OCI-LY7 (cell line): ENCODE measurements around the gene PPP1CA. TPM values are rescaled to one million over a fixed set of nuclear protein-coding genes. Genes with fewer than 3 reads are reported as not detected.

Experiments used
- BruUV-seq: library from RNA; stranded (reverse); fragments of 400-500 nt; replicated peaks from 2 replicates; lab custom pipeline; 2021; lab: Mats Ljungman, UMichigan
- CTCF ChIA-PET: fragments of 300-600 bp; sonication (Branson Sonifier 250); formaldehyde crosslinking; loops from one replicate; lab custom pipeline; 2022; ENCODE audit warnings: antibody characterized with exemption; ENCODE audit not compliant: unreplicated experiment; lab: Charles Lee
- POLR2A ChIA-PET: fragments of 300-600 bp; sonication (Branson Sonifier 250); formaldehyde crosslinking; loops from one replicate; lab custom pipeline; 2022; ENCODE audit warnings: antibody characterized with exemption; lab: Charles Lee
- DNase-seq: peaks from one replicate; pipeline ENCODE4 v3.0.0-alpha.2; 2015; ENCODE audit warnings: low spot score
- H2AFZ ChIP-seq: fragments of 200-600 bp; sonication (generic), shearing (Covaris generic); 2 replicates; pipeline ENCODE4 v1.6.1; 2014; ENCODE audit warnings: mild to moderate bottlenecking, antibody characterized with exemption, low read length, moderate library complexity
- H3K27ac ChIP-seq: fragments of 200-600 bp; sonication (generic); 2 replicates; pipeline ENCODE4 v1.5.1; 2014; ENCODE audit warnings: mixed run types, low read depth, mild to moderate bottlenecking, moderate library complexity, low read length, inconsistent platforms; ENCODE audit not compliant: poor library complexity, severe bottlenecking
- H3K36me3 ChIP-seq: fragments of 200-600 bp; sonication (generic); 2 replicates; pipeline ENCODE4 v1.6.1; 2014; ENCODE audit warnings: mild to moderate bottlenecking, antibody characterized with exemption, low read length, moderate library complexity, mixed read lengths; ENCODE audit not compliant: insufficient read depth
- H3K4me1 ChIP-seq: fragments of 200-600 bp; sonication (generic); 2 replicates; pipeline ENCODE4 v1.5.1; 2014; ENCODE audit warnings: mild to moderate bottlenecking, low read length; ENCODE audit not compliant: insufficient read depth, poor library complexity, severe bottlenecking
- H3K4me2 ChIP-seq: fragments of 200-600 bp; sonication (generic); 2 replicates; pipeline ENCODE4 v1.6.1; 2014; ENCODE audit warnings: mild to moderate bottlenecking, low read length
- H3K4me3 ChIP-seq: fragments of 200-600 bp; sonication (generic); 2 replicates; pipeline ENCODE4 v1.5.1; 2014; ENCODE audit warnings: mild to moderate bottlenecking, low read depth, low read length; ENCODE audit not compliant: poor library complexity, severe bottlenecking
- H3K79me2 ChIP-seq: fragments of 200-600 bp; sonication (generic); 2 replicates; pipeline ENCODE4 v1.6.1; 2016; ENCODE audit warnings: low read depth, mild to moderate bottlenecking, low read length, moderate library complexity, mixed read lengths; ENCODE audit not compliant: insufficient read depth
- H3K9me2 ChIP-seq: fragments of 200-600 bp; sonication (generic); 2 replicates; pipeline ENCODE4 v1.6.1; 2016; ENCODE audit warnings: mild to moderate bottlenecking, low read length, mixed read lengths; ENCODE audit not compliant: insufficient read depth
- H3K9me3 ChIP-seq: fragments of 200-600 bp; sonication (generic); 2 replicates; pipeline ENCODE4 v1.6.1; 2014; ENCODE audit warnings: mild to moderate bottlenecking, mixed run types, low read length, mixed read lengths
- H4K20me1 ChIP-seq: fragments of 200-600 bp; sonication (generic); 2 replicates; pipeline ENCODE4 v1.6.1; 2014; ENCODE audit warnings: mild to moderate bottlenecking, antibody characterized with exemption, low read length, moderate library complexity, mixed read lengths; ENCODE audit not compliant: insufficient read depth
- CTCF ChIP-seq: fragments of 200-600 bp; sonication (generic); conservative IDR thresholded peaks from 2 replicates; pipeline ENCODE4 v1.5.1; 2014; ENCODE audit warnings: mild to moderate bottlenecking, antibody characterized with exemption, low read length, moderate library complexity, mixed read lengths
- EZH2phosphoT487 ChIP-seq: fragments of 200-600 bp; sonication (generic); IDR thresholded peaks from 2 replicates; pipeline ENCODE4 v1.6.1; 2018; ENCODE audit warnings: low read depth, borderline replicate concordance, mild to moderate bottlenecking, mixed run types, antibody characterized with exemption, low read length, moderate library complexity, mixed read lengths
- intact Hi-C: fragments of 100-400 bp; cut with micrococcal nuclease; formaldehyde crosslinking; loops from one replicate; pipeline ENCODE4 v1.10.0; 2022; ENCODE audit not compliant: unreplicated experiment
- total RNA-seq, 2 experiments: library from RNA; depleted of rRNA in 1 of 2; stranded (reverse); fragments of >200 nt in 1 of 2; shearing (Covaris generic) in 1 of 2; gene quantifications; 2 replicates each; pipeline ENCODE4 v1.2.3, GENCODE V29; 2014 to 2022

PPP1CA gene
- total RNA-seq, 2 experiments from 2014 or later: 210 to 311 TPM

GRCh38 chr11:67420147-67420645, 18.5 kb upstream of the PPP1CA start:
- Histone ChIP-seq H3K9me2 (no peaks in the 10 kb centered on the region), H3K4me2 (peak overlapping the region; percentile 79), H3K36me3 (no peaks in the 10 kb centered on the region), H2AFZ (no peak overlapping the region), H3K79me2 (no peaks in the 10 kb centered on the region), H3K9me3 (no peaks in the 10 kb centered on the region), H3K27ac (no peak overlapping the region), H4K20me1 (no peaks in the 10 kb centered on the region), H3K4me1 (peaks cover 50% of the 10 kb centered on the region), H3K4me3 (peak overlapping the region; percentile 68)
- intact Hi-C loops: loop anchor here (5.0 kb wide), 1 partner anchor 87 kb away; the partner anchor contains the start of genes CDK2AP2 and PITPNM1
- ChIA-PET POLR2A (interaction anchor here (0.6 to 2.1 kb wide), 4 partner anchors 13 to 27 kb away, joined by 4 to 15 read pairs (median 6); partner anchors contain the start of genes PPP1CA, PTPRCAP and TBC1D10C), CTCF (interaction anchor here (0.6 kb wide), 2 partner anchors 13 to 210 kb away, joined by 3 read pairs; no protein-coding TSS in a partner anchor)
- no TSS peak for BruUV-seq
- TF ChIP-seq EZH2phosphoT487 (no peak), CTCF (no peak)
- no peak for DNase-seq

GRCh38 chr11:67419325-67420049, 17.8 kb upstream of the PPP1CA start:
- peaks cover 50% of the 10 kb centered on the region for H3K4me1 ChIP-seq
- H3K9me3 ChIP-seq: no peaks in the 10 kb centered on the region
- peak overlapping the region; percentile 79 for H3K4me2 ChIP-seq
- intact Hi-C loops: loop anchor here (5.0 kb wide), 1 partner anchor 88 kb away; the partner anchor contains the start of genes CDK2AP2 and PITPNM1
- H3K36me3 ChIP-seq: no peaks in the 10 kb centered on the region
- no peak for DNase-seq
- H3K27ac ChIP-seq: no peak overlapping the region
- no peaks in the 10 kb centered on the region for H3K79me2 ChIP-seq
- ChIA-PET CTCF (interaction anchor here (0.6 kb wide), 1 partner anchor 211 kb away, joined by 3 read pairs; no protein-coding TSS in a partner anchor), POLR2A (interaction anchor here (0.6 to 2.2 kb wide), 4 partner anchors 12 to 27 kb away, joined by 4 to 15 read pairs (median 8); partner anchors contain the start of genes PPP1CA, PTPRCAP and TBC1D10C)
- H3K9me2 ChIP-seq: no peaks in the 10 kb centered on the region
- H3K4me3 ChIP-seq: peak overlapping the region; percentile 31
- TSS peak; percentile 62 for BruUV-seq
- H2AFZ ChIP-seq: peak overlapping the region; percentile 6; the same call in 1 of the 2 replicates
- no peaks in the 10 kb centered on the region for H4K20me1 ChIP-seq
- TF ChIP-seq EZH2phosphoT487 (no peak), CTCF (no peak)
